ENCODE measurements around the gene KRTAP2-3.

DNA sequence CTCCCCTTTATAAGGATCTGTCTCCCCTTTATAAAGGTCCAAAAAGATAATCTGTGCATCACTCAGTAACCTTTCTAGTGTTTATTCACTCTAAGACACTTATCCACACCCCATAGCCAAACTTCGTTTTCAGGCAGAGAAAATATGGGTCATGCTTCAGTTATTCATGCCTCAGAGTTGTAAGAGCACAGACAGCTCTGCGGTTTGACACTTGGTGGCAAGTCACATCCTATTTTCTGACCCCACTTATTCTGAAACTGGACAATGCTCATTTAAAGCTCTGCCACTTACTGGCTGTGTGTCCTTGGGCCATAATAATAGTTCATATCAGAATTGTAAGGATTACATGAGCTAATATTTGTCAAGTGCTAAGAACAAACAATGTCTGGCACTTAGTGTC lies 10.8 kb downstream of the KRTAP2-3 start:
- TF ChIP-seq TAF1 (IDR thresholded peaks at IDR 0.05; ENCODE audit: borderline replicate concordance, low read depth, low read length) (no peak), POLR2A (IDR thresholded peaks at IDR 0.05; ENCODE audit: low read depth, low read length) (no peak), POLR2AphosphoS5 (IDR thresholded peaks at IDR 0.05; ENCODE audit: low read depth, low read length) (no peak)

Measured in GM12892 (cell line).